ENCODE data around the gene PPFIBP2.
A peak's percentile ranks its signal among the peaks of the same experiment; 100 is the strongest.

Gene PPFIBP2

DNA sequence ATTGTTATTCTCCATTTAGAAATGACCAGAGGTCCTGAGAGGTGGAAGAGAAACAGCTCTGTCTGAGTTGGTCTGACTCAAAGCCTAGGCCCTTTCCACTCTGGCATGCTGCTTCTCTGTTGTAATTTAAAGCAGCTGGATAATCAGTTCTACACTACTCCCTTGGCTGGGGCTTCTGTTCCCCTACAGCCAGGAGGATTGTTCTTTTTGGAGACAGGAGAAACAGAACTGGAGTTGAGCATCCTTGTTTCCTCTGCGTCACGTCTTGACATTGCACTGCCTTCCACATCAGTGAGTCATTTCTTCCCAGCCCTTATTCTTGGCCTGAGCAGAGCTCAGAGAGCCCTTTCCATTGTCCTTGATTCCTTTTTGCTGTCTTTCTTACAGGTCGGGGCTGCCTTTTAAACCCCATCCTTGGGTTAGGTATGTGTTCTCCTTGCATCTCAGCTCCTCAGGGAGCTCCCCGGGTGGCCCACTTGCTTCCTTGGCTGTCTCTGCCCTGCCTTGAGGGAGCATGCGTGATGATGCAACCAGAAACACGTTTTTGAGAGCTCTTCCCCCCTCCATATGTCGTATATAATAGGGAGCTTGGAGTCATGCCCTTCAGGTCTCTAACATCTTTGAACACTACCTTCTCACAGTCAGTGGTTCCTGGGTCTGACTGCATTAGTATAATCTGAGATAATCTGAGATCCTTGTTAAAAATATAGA is 123.8 kb downstream of the PPFIBP2 start:
- H3K4me3 ChIP-seq (replicated peaks; ENCODE audit: low read depth, low read length): no peak overlapping the region
- DNase-seq (ENCODE audit: extremely low read depth, low read depth): peak; percentile 21
- TF ChIP-seq, protein P1, sequence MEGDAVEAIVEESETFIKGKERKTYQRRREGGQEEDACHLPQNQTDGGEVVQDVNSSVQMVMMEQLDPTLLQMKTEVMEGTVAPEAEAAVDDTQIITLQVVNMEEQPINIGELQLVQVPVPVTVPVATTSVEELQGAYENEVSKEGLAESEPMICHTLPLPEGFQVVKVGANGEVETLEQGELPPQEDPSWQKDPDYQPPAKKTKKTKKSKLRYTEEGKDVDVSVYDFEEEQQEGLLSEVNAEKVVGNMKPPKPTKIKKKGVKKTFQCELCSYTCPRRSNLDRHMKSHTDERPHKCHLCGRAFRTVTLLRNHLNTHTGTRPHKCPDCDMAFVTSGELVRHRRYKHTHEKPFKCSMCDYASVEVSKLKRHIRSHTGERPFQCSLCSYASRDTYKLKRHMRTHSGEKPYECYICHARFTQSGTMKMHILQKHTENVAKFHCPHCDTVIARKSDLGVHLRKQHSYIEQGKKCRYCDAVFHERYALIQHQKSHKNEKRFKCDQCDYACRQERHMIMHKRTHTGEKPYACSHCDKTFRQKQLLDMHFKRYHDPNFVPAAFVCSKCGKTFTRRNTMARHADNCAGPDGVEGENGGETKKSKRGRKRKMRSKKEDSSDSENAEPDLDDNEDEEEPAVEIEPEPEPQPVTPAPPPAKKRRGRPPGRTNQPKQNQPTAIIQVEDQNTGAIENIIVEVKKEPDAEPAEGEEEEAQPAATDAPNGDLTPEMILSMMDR (IDR thresholded peaks at IDR 0.05; ENCODE audit: low read depth, low read length, missing control alignments): no peak

DNA sequence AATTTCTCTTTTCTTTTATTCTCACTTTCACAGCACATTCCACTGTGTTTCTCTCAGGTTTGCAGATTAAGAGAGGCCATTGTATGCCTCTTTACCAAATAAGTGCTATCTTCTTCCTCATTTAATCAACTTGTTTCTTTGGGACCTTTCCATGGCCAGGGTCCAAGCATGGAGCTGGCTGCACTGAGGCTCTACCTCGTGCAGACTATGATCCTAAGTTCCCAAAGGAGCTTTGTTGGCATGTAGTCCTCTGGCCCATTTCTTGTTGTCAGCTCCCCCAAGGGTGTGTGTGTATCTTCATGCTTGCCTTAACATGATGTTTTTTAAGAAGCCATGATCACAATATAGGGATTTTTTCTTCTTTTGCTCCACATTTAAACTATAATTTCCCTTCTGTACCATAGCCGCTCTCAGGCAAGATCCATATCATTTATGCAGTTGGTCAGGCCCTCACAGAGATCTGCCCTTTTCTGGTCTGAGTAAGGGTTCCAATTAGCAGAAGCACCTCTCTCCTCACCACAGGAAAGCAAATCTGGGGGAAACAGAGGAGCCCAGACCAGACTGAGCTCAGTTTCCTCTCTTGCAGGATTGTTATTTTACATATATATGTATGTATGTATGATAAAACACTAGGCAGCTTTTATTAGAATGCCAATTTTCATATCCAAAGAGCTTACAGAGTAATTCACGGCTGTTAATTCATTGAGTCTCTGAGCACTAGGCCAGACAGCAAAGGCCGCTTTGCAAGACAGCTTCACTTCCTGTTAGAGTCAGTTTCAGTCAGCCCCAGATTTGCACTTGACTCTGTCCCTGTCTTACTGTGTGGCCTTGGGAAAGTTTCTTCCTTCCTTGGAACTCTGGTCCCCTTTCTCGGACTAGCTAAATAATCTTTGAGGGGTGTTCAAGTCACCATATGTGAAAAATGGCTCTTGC is 125.2 kb downstream of the PPFIBP2 start:
- DNase-seq (ENCODE audit: extremely low read depth, low read depth): no peak
- H3K4me3 ChIP-seq (replicated peaks; ENCODE audit: low read depth, low read length): no peak overlapping the region
- TF ChIP-seq, protein P1 (IDR thresholded peaks at IDR 0.05; ENCODE audit: low read depth, low read length, missing control alignments): no peak

DNA sequence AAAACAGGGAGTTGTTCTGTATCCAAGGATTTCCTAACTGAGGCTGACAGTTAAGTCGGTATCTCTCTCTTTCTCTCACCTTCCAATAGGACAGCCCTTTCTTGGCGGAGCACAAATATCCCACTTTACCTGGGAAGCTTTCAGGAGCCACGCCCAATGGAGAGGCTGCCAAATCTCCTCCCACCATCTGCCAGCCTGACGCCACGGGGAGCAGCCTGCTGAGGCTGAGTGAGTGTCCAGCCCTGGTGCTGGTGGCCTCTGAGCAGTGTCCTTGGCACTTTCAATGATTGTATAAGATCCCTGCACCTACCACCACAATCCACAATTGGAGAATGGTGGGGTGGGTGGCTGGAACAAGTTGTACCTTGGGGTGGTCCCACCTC is 125.8 kb downstream of the PPFIBP2 start:
- no peak for DNase-seq (ENCODE audit: extremely low read depth, low read depth)
- H3K4me3 ChIP-seq (replicated peaks; ENCODE audit: low read depth, low read length): no peak overlapping the region
- TF ChIP-seq, protein P1 (IDR thresholded peaks at IDR 0.05; ENCODE audit: low read depth, low read length, missing control alignments): no peak

DNA sequence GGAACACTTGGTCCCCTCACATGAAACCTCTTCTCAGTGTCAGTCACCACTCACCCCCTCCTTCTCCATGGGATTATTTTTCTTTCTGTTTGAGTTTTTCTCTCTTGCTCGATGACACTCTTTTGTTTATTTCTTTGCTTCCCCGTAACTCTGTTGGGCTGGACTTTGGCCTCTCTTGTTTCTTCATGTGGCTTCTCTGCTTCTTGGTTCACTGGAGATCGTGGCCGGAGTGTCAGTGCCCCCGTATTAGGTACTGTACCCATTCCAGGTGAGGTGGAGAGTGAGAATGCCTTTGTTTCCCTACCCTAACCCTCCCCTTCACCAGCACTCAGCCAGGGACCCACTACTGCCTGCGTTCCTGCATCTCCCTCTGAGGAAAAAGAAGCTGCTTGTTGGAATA is 127.0 kb downstream of the PPFIBP2 start:
- H3K4me3 ChIP-seq (replicated peaks; ENCODE audit: low read depth, low read length): no peak overlapping the region
- TF ChIP-seq, protein P1 (IDR thresholded peaks at IDR 0.05; ENCODE audit: low read depth, low read length, missing control alignments): no peak
- DNase-seq (ENCODE audit: extremely low read depth, low read depth): no peak

DNA sequence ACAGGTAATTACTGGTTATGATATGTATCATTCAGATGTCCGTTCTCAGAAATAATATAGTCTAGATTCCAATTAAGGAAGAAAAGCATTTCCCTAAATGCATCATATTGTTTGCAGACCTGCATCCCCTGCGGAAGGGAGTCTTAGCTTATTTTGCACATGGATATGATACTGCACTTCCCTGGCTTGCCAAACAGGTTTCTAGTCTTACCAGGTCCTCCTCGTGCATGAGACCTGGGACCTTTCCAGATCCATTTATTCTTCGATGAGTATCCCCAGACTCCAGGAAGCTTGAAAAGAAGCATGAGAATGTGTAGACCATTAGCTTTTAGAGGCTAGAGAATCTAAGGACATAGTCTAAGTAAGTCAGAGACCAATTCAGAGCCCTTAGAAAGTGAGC is 128.9 kb downstream of the PPFIBP2 start:
- TF ChIP-seq, protein P1 (IDR thresholded peaks at IDR 0.05; ENCODE audit: low read depth, low read length, missing control alignments): no peak
- no peak overlapping the region for H3K4me3 ChIP-seq (replicated peaks; ENCODE audit: low read depth, low read length)
- DNase-seq (ENCODE audit: extremely low read depth, low read depth): no peak

DNA sequence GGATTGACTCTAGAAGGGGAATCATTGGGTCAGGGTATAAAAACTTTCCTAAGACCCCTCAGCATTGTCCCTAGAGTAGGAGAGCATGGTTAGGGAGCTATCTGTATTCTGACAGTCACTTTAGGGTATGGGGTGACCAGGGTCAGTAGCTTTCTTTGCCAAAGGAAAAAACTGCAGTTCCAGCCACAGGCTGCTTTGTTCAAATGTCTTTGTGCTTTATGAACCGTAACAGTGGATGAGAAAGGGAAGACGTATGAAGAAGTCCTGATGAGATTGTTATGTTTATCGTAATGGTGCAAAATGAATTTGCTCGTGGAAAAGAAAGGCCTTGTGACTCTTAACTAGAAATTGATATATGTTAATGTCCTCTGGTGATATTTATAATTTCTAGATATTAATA is 129.5 kb downstream of the PPFIBP2 start:
- TF ChIP-seq, protein P1 (IDR thresholded peaks at IDR 0.05; ENCODE audit: low read depth, low read length, missing control alignments): no peak
- DNase-seq (ENCODE audit: extremely low read depth, low read depth): no peak
- H3K4me3 ChIP-seq (replicated peaks; ENCODE audit: low read depth, low read length): no peak overlapping the region

Data from HFF-Myc (cell line).